ENCODE data around the gene KRTAP3-3.

GRCh38 chr17:40996829-40997228 is 2.9 kb upstream of the KRTAP3-3 start:
- TF ChIP-seq CTCF (IDR thresholded peaks at IDR 0.05): no peak
- no peak for TF ChIP-seq POLR2A (IDR thresholded peaks at IDR 0.05)
- TF ChIP-seq POLR2AphosphoS5 (IDR thresholded peaks at IDR 0.05): no peak

Data from prostate gland (tissue), 2 donors.